Large intestine (tissue), 3 donors: ENCODE measurements around the gene KANSL3. TPM values are rescaled to one million over a fixed set of nuclear protein-coding genes. Genes with fewer than 3 reads are reported as not detected.
"Not testable (repeated sequence)": the region's sequence is repeated elsewhere in the genome, so short reads cannot be mapped to it uniquely, and the experiment has no call there.

Experiments used
- DNase-seq, 2 donors: peaks; one replicate each; pipeline versions ENCODE4 v3.0.0 to v3.0.0-alpha.2; 2013
- H3K27ac ChIP-seq: one replicate; pipeline ENCODE4 v1.5.1; 2013; ENCODE audit warnings: low read length
- H3K27me3 ChIP-seq: 2 replicates; pipeline ENCODE4 v1.6.1; 2013; ENCODE audit warnings: low read length; ENCODE audit not compliant: control insufficient read depth, insufficient read depth
- H3K36me3 ChIP-seq: 2 replicates; pipeline ENCODE4 v1.6.1; 2013; ENCODE audit warnings: low read length; ENCODE audit not compliant: control insufficient read depth, insufficient read depth
- H3K4me1 ChIP-seq: one replicate; pipeline ENCODE4 v1.6.1; 2013; ENCODE audit warnings: low read length; ENCODE audit not compliant: control insufficient read depth, insufficient read depth
- H3K4me3 ChIP-seq: one replicate; pipeline ENCODE4 v1.5.1; 2013; ENCODE audit warnings: low read length
- H3K9me3 ChIP-seq: one replicate; pipeline ENCODE4 v1.6.1; 2013; ENCODE audit warnings: mild to moderate bottlenecking, low read depth, low read length, moderate library complexity; ENCODE audit not compliant: control insufficient read depth
- WGBS: methylation state at CpG from one replicate; pipeline ENCODE4 v1.1.5; 2013; ENCODE audit warnings: low lambda C conversion rate; ENCODE audit not compliant: insufficient coverage; 5-methylcytosine and 5-hydroxymethylcytosine counted together
- polyA plus RNA-seq: library from polyadenylated mRNA; unstranded; fragments of 120-200 nt; gene quantifications from one replicate; pipeline ENCODE4 v1.2.1, GENCODE V29; 2013

The KANSL3 gene
- polyA plus RNA-seq, 1 donor, result 41.6 TPM

GRCh38 chr2:96564026-96564425 lies 74.1 kb downstream of the KANSL3 start:
- Histone ChIP-seq H3K27me3 (no peaks in the 10 kb centered on the region), H3K4me1 (no peaks in the 10 kb centered on the region), H3K9me3 (no peaks in the 10 kb centered on the region), H3K36me3 (no peaks in the 10 kb centered on the region), H3K27ac (no peak overlapping the region), H3K4me3 (no peak overlapping the region)
- no peak for DNase-seq
- WGBS, result no CpG with 5 or more reads among the region's 4 CpGs

- Histone ChIP-seq H3K9me3 (no peaks in the 10 kb centered on the region), H3K4me1 (peaks cover 10% of the 10 kb centered on the region), H3K27ac (no peak overlapping the region), H3K4me3 (no peak overlapping the region), H3K36me3 (no peaks in the 10 kb centered on the region), H3K27me3 (no peaks in the 10 kb centered on the region)
- DNase-seq, result no peak
- no CpG with 5 or more reads among the region's 8 CpGs for WGBS
Measured at GRCh38 chr2:96558485-96558884, 79.6 kb downstream of the KANSL3 start.

GRCh38 chr2:96558061-96558460 lies 80.1 kb downstream of the KANSL3 start:
- H3K4me3 ChIP-seq, result no peak overlapping the region
- H3K27ac ChIP-seq, result no peak overlapping the region
- no peaks in the 10 kb centered on the region for H3K36me3 ChIP-seq
- no peaks in the 10 kb centered on the region for H3K9me3 ChIP-seq
- DNase-seq, result no peak
- H3K4me1 ChIP-seq, result peaks cover 10% of the 10 kb centered on the region
- H3K27me3 ChIP-seq, result no peaks in the 10 kb centered on the region
- WGBS, result 76% methylated on average over 2 of the region's 6 CpGs

- DNase-seq, H3K4me3 ChIP-seq, H3K36me3 ChIP-seq, H3K9me3 ChIP-seq, H3K27me3 ChIP-seq: not testable (repeated sequence)
- peak overlapping the region; percentile 88 for H3K27ac ChIP-seq
- no CpG with 5 or more reads among the region's 6 CpGs for WGBS
- H3K4me1 ChIP-seq, result peaks cover 10% of the 10 kb centered on the region
Measured at GRCh38 chr2:96557421-96557820, 80.7 kb downstream of the KANSL3 start.

GRCh38 chr2:96556441-96557330 lies 81.4 kb downstream of the KANSL3 start:
- whole genome bisulfite sequencing, result no CpG with 5 or more reads among the region's 16 CpGs

GRCh38 chr2:96555146-96555610 lies 82.9 kb downstream of the KANSL3 start:
- no CpG with 5 or more reads among the region's 14 CpGs for WGBS
- H3K27me3 ChIP-seq, result no peaks in the 10 kb centered on the region
- DNase-seq, result no peak
- no peak overlapping the region for H3K27ac ChIP-seq
- peaks cover 15% of the 10 kb centered on the region for H3K4me1 ChIP-seq
- no peaks in the 10 kb centered on the region for H3K9me3 ChIP-seq
- peaks cover 5% of the 10 kb centered on the region for H3K36me3 ChIP-seq
- no peak overlapping the region for H3K4me3 ChIP-seq

More at GRCh38 chr2:96556441-96557330, 81.4 kb downstream of the KANSL3 start:
- Histone ChIP-seq H3K4me1 (peaks cover 10% of the 10 kb centered on the region), H3K4me3 (no peak overlapping the region), H3K27ac (peak overlapping the region; percentile 88), H3K27me3 (no peaks in the 10 kb centered on the region), H3K36me3 (no peaks in the 10 kb centered on the region), H3K9me3 (no peaks in the 10 kb centered on the region)
- peak; percentile 94 to 98 for DNase-seq

- Histone ChIP-seq H3K9me3 (no peaks in the 10 kb centered on the region), H3K27ac (no peak overlapping the region), H3K4me1 (peaks cover 18% of the 10 kb centered on the region), H3K27me3 (no peaks in the 10 kb centered on the region), H3K36me3 (peaks cover 5% of the 10 kb centered on the region), H3K4me3 (no peak overlapping the region)
- WGBS, result no CpG with 5 or more reads among the region's 35 CpGs
- DNase-seq, result peak; percentile 44 to 46
Measured at GRCh38 chr2:96554293-96555145, 83.6 kb downstream of the KANSL3 start.

GRCh38 chr2:96553957-96554292 lies 84.2 kb downstream of the KANSL3 start:
- H3K27me3 ChIP-seq, H3K4me3 ChIP-seq, H3K36me3 ChIP-seq, H3K27ac ChIP-seq, H3K9me3 ChIP-seq, DNase-seq: not testable (repeated sequence)
- no CpG with 5 or more reads among the region's 9 CpGs for WGBS
- peaks cover 24% of the 10 kb centered on the region for H3K4me1 ChIP-seq

GRCh38 chr2:96553176-96553956 lies 84.7 kb downstream of the KANSL3 start:
- Histone ChIP-seq H3K9me3 (peaks cover 3% of the 10 kb centered on the region), H3K36me3 (peaks cover 10% of the 10 kb centered on the region), H3K4me3 (no peak overlapping the region), H3K27me3 (no peaks in the 10 kb centered on the region), H3K4me1 (peaks cover 26% of the 10 kb centered on the region), H3K27ac (no peak overlapping the region)
- no peak for DNase-seq
- no CpG with 5 or more reads among the region's 16 CpGs for WGBS
